Measurements from ENCODE around the gene SLC25A21. TPM values are rescaled to one million over a fixed set of nuclear protein-coding genes. Genes with fewer than 3 reads are reported as not detected.

The SLC25A21 gene
- total RNA-seq, 4 donors from 2014 or later = 0.39 to 3.3 (median 1.2) TPM

- intact Hi-C loops (cut with DNase I) = no loop called here
- H3K36me3 ChIP-seq = no peaks in the 10 kb centered on the region
- H3K27ac ChIP-seq (replicated peaks in 1 of 4) = no peak overlapping the region
- TF ChIP-seq POLR2AphosphoS5 (IDR thresholded peaks at IDR 0.05) = no peak
- TF ChIP-seq POLR2A (IDR thresholded peaks at IDR 0.05; ENCODE audit: low read depth) = no peak
- TF ChIP-seq, protein P1, sequence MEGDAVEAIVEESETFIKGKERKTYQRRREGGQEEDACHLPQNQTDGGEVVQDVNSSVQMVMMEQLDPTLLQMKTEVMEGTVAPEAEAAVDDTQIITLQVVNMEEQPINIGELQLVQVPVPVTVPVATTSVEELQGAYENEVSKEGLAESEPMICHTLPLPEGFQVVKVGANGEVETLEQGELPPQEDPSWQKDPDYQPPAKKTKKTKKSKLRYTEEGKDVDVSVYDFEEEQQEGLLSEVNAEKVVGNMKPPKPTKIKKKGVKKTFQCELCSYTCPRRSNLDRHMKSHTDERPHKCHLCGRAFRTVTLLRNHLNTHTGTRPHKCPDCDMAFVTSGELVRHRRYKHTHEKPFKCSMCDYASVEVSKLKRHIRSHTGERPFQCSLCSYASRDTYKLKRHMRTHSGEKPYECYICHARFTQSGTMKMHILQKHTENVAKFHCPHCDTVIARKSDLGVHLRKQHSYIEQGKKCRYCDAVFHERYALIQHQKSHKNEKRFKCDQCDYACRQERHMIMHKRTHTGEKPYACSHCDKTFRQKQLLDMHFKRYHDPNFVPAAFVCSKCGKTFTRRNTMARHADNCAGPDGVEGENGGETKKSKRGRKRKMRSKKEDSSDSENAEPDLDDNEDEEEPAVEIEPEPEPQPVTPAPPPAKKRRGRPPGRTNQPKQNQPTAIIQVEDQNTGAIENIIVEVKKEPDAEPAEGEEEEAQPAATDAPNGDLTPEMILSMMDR (IDR thresholded peaks at IDR 0.05) = no peak
- no peak for TF ChIP-seq EP300 (IDR thresholded peaks at IDR 0.05)
- H3K9me3 ChIP-seq = no peaks in the 10 kb centered on the region
- H3K4me3 ChIP-seq = no peak overlapping the region
- no peaks in the 10 kb centered on the region for H3K27me3 ChIP-seq
- WGBS = 91% methylated on average over 7 of the region's 7 CpGs
- H3K4me1 ChIP-seq = peaks cover 3 to 20% (median 15%) of the 10 kb centered on the region in 4 donors
- no peak for DNase-seq (ENCODE audit: extremely low spot score)
Measured at GRCh38 chr14:36857136-36857535, 315.3 kb downstream of the SLC25A21 start.

- H3K4me1 ChIP-seq = peaks cover 3 to 20% (median 15%) of the 10 kb centered on the region in 4 donors
- intact Hi-C loops (cut with DNase I) = no loop called here
- WGBS = 79% methylated on average over 14 of the region's 15 CpGs
- no peaks in the 10 kb centered on the region for H3K9me3 ChIP-seq
- H3K36me3 ChIP-seq = no peaks in the 10 kb centered on the region
- TF ChIP-seq, protein P1 (IDR thresholded peaks at IDR 0.05) = no peak
- TF ChIP-seq POLR2AphosphoS5 (IDR thresholded peaks at IDR 0.05) (no peak), EP300 (IDR thresholded peaks at IDR 0.05) (no peak), POLR2A (IDR thresholded peaks at IDR 0.05; ENCODE audit: low read depth) (no peak)
- H3K27me3 ChIP-seq = no peaks in the 10 kb centered on the region
- no peak overlapping the region for H3K4me3 ChIP-seq
- H3K27ac ChIP-seq (replicated peaks in 1 of 4) = no peak overlapping the region
- DNase-seq (ENCODE audit: extremely low spot score) = no peak
Measured at GRCh38 chr14:36856095-36856878, 316.1 kb downstream of the SLC25A21 start.

- H3K4me1 ChIP-seq = peaks cover 3 to 20% (median 15%) of the 10 kb centered on the region in 4 donors
- H3K36me3 ChIP-seq = no peaks in the 10 kb centered on the region
- no peak overlapping the region for H3K4me3 ChIP-seq
- H3K27me3 ChIP-seq = no peaks in the 10 kb centered on the region
- 83% methylated on average over 3 of the region's 3 CpGs for WGBS
- H3K27ac ChIP-seq (replicated peaks in 1 of 4) = no peak overlapping the region
- DNase-seq (ENCODE audit: extremely low spot score) = no peak
- intact Hi-C loops (cut with DNase I) = no loop called here
- TF ChIP-seq, protein P1 (IDR thresholded peaks at IDR 0.05) = no peak
- TF ChIP-seq EP300 (IDR thresholded peaks at IDR 0.05) (no peak), POLR2AphosphoS5 (IDR thresholded peaks at IDR 0.05) (no peak)
- H3K9me3 ChIP-seq = no peaks in the 10 kb centered on the region
Measured at GRCh38 chr14:36855396-36855795, 317.0 kb downstream of the SLC25A21 start.

- intact Hi-C loops (cut with DNase I) = no loop called here
- Histone ChIP-seq H3K4me1 (peaks cover 3 to 16% (median 14%) of the 10 kb centered on the region in 4 donors), H3K27ac (replicated peaks in 1 of 4) (no peak overlapping the region), H3K9me3 (no peaks in the 10 kb centered on the region), H3K4me3 (no peak overlapping the region), H3K36me3 (no peaks in the 10 kb centered on the region), H3K27me3 (no peaks in the 10 kb centered on the region)
- 29% methylated on average over 5 of the region's 5 CpGs for WGBS
- no peak for DNase-seq (ENCODE audit: extremely low spot score)
- TF ChIP-seq POLR2A (IDR thresholded peaks at IDR 0.05; ENCODE audit: low read depth) (no peak), POLR2AphosphoS5 (IDR thresholded peaks at IDR 0.05) (peak in 1 of 2 donors; percentile 35)
Measured at GRCh38 chr14:36852981-36853691, 319.3 kb downstream of the SLC25A21 start.

GRCh38 chr14:36848213-36848612 lies 324.2 kb downstream of the SLC25A21 start:
- H3K36me3 ChIP-seq = no peaks in the 10 kb centered on the region
- no peaks in the 10 kb centered on the region for H3K9me3 ChIP-seq
- no peak overlapping the region for H3K4me3 ChIP-seq
- H3K27me3 ChIP-seq = no peaks in the 10 kb centered on the region
- intact Hi-C loops (cut with DNase I) = no loop called here
- 74% methylated on average over 5 of the region's 5 CpGs for WGBS
- TF ChIP-seq EP300 (IDR thresholded peaks at IDR 0.05) = no peak
- TF ChIP-seq, protein P1 (IDR thresholded peaks at IDR 0.05) = no peak
- no peak for TF ChIP-seq POLR2AphosphoS5 (IDR thresholded peaks at IDR 0.05)
- TF ChIP-seq POLR2A (IDR thresholded peaks at IDR 0.05; ENCODE audit: low read depth) = no peak
- peaks cover 0 to 7% (median 6%) of the 10 kb centered on the region in 4 donors for H3K4me1 ChIP-seq
- no peak for DNase-seq (ENCODE audit: extremely low spot score)
- H3K27ac ChIP-seq (replicated peaks in 1 of 4) = no peak overlapping the region
